Fibroblast of mammary gland (primary cell): ENCODE data around the gene GALNT17.

Source experiments
- DNase-seq: peaks from one replicate; pipeline ENCODE4 v3.0.0-alpha.2; 2010; ENCODE audit warnings: low read depth
- H3K4me3 ChIP-seq: 2 replicates; pipeline ENCODE4 v1.5.1; 2011; ENCODE audit warnings: low read depth, mild to moderate bottlenecking, low read length, moderate library complexity; ENCODE audit not compliant: control insufficient read depth
- CTCF ChIP-seq: conservative IDR thresholded peaks from 2 replicates; pipeline ENCODE4 v1.5.1; 2011; ENCODE audit warnings: low read depth, low read length, inconsistent platforms; ENCODE audit not compliant: control insufficient read depth, insufficient read depth

GALNT17 gene

GRCh38 chr7:71473366-71473967 is 341.5 kb downstream of the GALNT17 start:
- no peak for DNase-seq
- no peak overlapping the region for H3K4me3 ChIP-seq
- no peak for TF ChIP-seq CTCF

DNA sequence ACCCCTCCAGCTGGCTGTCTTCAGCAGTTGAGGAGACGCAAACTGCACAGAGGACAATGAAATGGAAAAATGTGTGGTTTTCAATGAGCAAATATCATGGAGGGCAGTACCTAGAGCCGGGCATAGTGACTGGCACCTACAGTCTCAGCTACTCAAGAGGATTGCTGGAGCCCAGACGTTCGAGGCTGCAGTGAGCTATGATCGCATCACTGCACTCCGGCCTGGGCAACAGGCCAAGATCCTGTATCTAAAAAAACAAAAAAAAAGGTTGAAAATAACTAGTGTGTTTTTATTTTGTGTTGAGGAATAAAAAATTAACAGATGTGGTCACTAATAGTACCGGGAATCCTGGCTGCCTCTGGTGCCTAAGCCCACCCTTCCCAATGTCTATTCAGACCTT is 345.5 kb downstream of the GALNT17 start:
- no peak overlapping the region for H3K4me3 ChIP-seq
- no peak for DNase-seq

DNA sequence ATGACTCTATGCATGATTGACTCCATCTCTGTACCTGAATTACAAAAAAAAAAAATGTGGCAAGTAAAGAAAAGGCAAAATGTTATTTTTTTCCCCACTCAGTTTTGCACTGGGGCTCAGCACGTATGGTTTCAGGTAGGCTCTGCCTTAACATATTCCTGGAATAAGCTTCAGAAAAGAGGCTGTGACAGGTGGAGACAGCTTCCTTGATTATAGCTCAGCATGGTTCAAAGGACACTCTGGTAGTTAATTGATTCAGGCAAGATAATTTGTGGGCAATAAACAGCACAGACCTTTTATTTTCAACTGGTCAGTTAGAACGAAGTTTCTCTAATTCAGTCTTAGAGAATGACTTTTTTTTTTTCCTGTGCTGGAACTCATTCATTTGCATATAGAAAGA is 347.3 kb downstream of the GALNT17 start:
- TF ChIP-seq CTCF = no peak

More for the DNA sequence above, 345.5 kb downstream of the GALNT17 start:
- TF ChIP-seq CTCF = no peak

GRCh38 chr7:71480791-71481190 is 348.8 kb downstream of the GALNT17 start:
- H3K4me3 ChIP-seq = no peak overlapping the region
- no peak for DNase-seq
- TF ChIP-seq CTCF = no peak

More for the DNA sequence above, 347.3 kb downstream of the GALNT17 start:
- no peak for DNase-seq
- H3K4me3 ChIP-seq = no peak overlapping the region

DNA sequence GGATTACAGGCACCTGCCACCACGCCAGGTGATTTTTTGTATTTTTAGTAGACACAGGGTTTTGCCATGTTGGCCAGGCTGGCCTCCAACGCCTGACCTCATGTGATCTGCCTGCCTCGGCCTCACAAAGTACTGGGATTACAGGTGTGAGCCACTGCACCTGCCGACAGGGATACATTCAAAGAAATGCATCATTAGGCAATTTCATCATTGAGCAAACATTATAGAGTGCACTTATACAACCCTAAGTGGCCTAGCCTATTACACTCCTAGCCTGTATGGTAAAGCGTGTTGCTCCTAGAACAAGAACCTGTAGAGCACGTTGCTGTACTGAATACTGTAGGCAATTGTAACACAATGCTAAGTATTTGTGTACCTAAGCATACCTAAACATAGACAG is 350.3 kb downstream of the GALNT17 start:
- no peak for TF ChIP-seq CTCF
- DNase-seq = no peak
- H3K4me3 ChIP-seq = no peak overlapping the region

- no peak overlapping the region for H3K4me3 ChIP-seq
- DNase-seq = peak; percentile 73
- no peak for TF ChIP-seq CTCF
These were observed 352.4 kb downstream of the GALNT17 start for GRCh38 chr7:71484380-71484779.

- no peak for TF ChIP-seq CTCF
- H3K4me3 ChIP-seq = no peak overlapping the region
- no peak for DNase-seq
These were observed 353.6 kb downstream of the GALNT17 start for GRCh38 chr7:71485586-71485985.
